ENCODE data around the gene RASA3. TPM values are rescaled to one million over a fixed set of nuclear protein-coding genes. Genes with fewer than 3 reads are reported as not detected.

Gene RASA3
- total RNA-seq, 1 donor from 2014 or later = 25.4 TPM

DNA sequence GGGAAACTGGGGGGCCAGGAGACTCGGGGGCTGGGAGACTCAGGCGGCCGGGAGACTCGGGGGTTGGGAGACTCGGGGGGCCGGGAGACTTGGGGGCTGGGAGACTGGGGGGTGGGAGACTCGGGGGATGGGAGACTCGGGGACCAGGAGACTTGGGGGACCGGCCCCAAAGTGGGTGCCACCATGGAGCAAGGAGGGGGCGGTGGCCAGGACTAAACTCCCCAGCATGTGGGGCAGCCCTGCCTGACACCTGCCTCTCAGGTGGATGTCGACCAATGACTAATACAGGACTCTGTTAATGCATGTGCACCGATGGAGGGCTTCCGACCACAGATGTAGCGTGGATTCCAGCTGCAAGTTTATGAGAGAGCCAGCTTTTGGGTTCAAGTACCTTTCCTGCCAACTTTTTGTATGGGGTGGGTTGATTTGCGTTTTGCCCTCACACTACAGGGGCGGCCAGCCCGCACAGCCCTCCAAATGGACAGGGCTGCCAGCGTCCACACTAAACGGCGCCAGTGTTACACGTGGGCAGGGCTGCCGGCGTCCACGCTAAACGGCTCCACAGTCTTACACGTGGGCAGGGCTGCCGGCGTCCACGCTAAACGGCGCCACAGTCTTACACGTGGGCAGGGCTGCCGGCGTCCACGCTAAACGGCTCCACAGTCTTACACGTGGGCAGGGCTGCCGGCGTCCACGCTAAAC lies 62.2 kb downstream of the RASA3 start:
- TF ChIP-seq, protein P1, sequence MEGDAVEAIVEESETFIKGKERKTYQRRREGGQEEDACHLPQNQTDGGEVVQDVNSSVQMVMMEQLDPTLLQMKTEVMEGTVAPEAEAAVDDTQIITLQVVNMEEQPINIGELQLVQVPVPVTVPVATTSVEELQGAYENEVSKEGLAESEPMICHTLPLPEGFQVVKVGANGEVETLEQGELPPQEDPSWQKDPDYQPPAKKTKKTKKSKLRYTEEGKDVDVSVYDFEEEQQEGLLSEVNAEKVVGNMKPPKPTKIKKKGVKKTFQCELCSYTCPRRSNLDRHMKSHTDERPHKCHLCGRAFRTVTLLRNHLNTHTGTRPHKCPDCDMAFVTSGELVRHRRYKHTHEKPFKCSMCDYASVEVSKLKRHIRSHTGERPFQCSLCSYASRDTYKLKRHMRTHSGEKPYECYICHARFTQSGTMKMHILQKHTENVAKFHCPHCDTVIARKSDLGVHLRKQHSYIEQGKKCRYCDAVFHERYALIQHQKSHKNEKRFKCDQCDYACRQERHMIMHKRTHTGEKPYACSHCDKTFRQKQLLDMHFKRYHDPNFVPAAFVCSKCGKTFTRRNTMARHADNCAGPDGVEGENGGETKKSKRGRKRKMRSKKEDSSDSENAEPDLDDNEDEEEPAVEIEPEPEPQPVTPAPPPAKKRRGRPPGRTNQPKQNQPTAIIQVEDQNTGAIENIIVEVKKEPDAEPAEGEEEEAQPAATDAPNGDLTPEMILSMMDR (IDR thresholded peaks at IDR 0.05; ENCODE audit: insufficient read depth, low read length, poor library complexity, severe bottlenecking) = no peak
- no peaks in the 10 kb centered on the region for H3K27me3 ChIP-seq (ENCODE audit: control insufficient read depth, insufficient read depth, low read length)
- no peak overlapping the region for H3K4me3 ChIP-seq (ENCODE audit: low read depth, low read length)
- DNase-seq (ENCODE audit: low read depth) = no peak
- no peaks in the 10 kb centered on the region for H3K36me3 ChIP-seq (ENCODE audit: control insufficient read depth, insufficient read depth, low read length)

DNA sequence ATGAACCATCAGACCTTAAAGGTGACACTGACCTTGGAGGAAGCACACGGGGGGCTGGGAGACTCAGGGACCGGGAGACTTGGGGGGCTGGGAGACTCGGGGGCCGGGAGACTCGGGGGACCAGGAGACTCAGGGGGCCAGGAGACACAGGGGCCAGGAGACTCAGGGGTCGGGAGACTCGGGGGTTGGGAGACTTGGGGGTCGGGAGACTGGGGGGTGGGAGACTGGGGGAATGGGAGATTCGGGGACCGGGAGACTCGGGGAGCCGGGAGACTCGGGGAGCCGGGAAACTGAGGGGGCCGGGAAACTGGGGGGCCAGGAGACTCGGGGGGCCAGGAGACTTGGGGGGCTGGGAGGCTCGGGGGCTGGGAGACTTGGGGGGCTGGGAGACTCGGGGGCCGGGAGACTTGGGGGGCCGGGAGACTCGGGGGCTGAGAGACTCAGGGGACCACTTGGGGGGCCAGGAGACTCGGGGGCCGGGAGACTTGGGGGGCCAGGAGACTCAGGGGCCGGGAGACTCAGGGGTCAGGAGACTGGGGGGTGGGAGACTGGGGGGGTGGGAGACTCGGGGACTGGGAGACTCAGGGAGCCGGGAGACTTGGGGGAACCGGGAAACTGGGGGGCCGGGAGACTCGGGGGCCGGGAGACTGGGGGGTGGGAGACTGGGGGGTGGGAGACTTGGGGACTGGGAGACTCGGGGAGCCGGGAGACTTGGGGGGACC lies 62.9 kb downstream of the RASA3 start:
- DNase-seq (ENCODE audit: low read depth) = no peak
- no peaks in the 10 kb centered on the region for H3K36me3 ChIP-seq (ENCODE audit: control insufficient read depth, insufficient read depth, low read length)
- H3K27me3 ChIP-seq (ENCODE audit: control insufficient read depth, insufficient read depth, low read length) = no peaks in the 10 kb centered on the region
- TF ChIP-seq, protein P1 (IDR thresholded peaks at IDR 0.05; ENCODE audit: insufficient read depth, low read length, poor library complexity, severe bottlenecking) = no peak
- no peak overlapping the region for H3K4me3 ChIP-seq (ENCODE audit: low read depth, low read length)

DNA sequence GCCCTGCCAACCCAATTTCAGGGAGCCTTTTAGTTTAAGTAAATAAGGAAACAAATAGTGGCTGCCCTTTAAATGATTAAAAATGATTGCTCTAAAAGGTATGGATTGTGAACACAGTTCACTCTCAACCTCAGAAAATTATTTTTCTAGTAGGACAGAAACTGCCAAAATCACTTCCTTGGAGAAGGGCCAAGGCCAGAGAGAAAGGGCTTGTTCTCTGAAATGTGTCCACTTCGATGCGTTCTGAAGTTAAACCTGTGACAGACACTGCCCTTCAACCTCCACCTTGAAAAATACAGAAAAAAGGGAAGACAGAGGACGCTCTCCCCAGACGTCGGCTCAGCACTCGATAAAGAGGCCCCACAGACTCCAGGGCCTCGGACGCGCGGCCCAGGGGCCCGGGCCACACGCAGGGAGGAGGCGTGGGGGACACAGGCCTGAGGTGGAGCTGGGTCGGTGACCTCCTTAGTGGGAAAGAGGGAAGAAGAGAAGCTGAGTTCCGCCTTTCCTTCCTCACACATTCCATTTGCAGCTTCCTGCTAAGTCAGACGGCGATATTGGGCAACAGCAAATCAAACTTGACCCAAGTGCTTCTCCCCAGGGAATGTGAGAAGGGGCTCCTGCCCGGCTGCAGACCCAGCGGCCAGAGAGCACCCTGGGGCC lies 63.6 kb downstream of the RASA3 start:
- Histone ChIP-seq H3K36me3 (ENCODE audit: control insufficient read depth, insufficient read depth, low read length) (no peaks in the 10 kb centered on the region), H3K4me3 (ENCODE audit: low read depth, low read length) (no peak overlapping the region), H3K27me3 (ENCODE audit: control insufficient read depth, insufficient read depth, low read length) (no peaks in the 10 kb centered on the region)
- TF ChIP-seq, protein P1 (IDR thresholded peaks at IDR 0.05; ENCODE audit: insufficient read depth, low read length, poor library complexity, severe bottlenecking) = no peak
- no peak for DNase-seq (ENCODE audit: low read depth)

DNA sequence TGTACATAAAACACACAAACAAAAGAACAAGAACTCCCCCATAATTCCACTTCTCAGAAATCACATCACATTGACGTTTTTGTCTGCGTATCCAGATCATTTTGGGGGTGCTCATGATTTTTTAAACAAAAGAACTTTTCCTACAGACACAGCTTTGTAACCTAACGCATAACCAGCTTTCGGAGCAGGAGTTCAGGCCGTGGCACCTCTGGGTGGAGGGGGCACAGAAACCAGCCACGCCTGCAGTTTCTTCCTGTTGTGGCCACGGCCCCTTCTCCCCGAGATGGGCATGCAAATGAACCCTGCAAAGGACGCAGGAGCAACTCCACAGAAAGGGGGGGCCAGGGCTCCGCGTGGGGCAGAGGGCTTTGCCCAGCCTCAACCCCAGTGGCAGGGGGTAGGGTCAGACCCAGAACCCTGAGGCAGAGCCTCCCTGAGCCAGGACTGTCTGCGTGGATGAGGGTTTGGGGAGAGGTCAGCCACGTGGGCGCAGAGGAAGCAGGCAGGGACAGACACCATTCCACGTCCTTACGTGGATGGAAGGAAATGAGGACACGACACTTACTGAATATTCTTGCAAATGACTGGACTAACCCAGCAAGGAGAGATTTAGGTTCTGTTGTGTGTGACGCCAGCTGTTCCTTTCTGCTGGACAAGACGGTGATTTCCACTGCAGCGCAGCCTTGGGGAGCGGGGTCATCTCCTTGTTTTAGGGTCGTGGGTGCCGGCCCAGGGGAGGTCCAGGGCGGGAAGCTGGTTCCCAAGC lies 64.4 kb downstream of the RASA3 start:
- TF ChIP-seq, protein P1 (IDR thresholded peaks at IDR 0.05; ENCODE audit: insufficient read depth, low read length, poor library complexity, severe bottlenecking) = no peak
- H3K36me3 ChIP-seq (ENCODE audit: control insufficient read depth, insufficient read depth, low read length) = no peaks in the 10 kb centered on the region

DNA sequence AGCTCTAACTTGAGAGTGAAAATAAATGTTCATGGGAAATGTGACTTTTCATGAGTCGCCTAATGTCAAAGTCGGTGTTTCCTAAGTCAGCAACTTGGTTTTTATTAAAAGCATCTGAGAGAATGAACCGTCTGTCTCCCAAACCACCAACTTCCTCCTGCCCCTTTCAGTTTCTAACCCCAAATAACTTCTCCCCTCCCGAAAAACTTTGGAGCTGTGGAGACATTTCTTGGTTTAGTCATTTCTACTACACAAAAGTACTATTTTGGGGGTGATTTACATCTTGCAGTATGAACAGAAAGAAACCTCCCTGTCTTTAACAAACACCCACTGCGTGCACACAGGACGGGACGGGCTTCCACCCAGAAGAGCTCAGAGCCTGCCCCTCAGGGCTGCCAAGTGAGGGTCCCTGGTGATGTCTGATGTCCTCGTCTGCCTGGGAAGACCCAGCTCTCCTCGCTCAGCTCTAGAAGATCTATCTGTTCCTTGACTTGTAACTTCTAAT lies 65.0 kb downstream of the RASA3 start:
- Histone ChIP-seq H3K27me3 (ENCODE audit: control insufficient read depth, insufficient read depth, low read length) (no peaks in the 10 kb centered on the region), H3K36me3 (ENCODE audit: control insufficient read depth, insufficient read depth, low read length) (no peaks in the 10 kb centered on the region), H3K4me3 (ENCODE audit: low read depth, low read length) (no peak overlapping the region)
- TF ChIP-seq, protein P1 (IDR thresholded peaks at IDR 0.05; ENCODE audit: insufficient read depth, low read length, poor library complexity, severe bottlenecking) = no peak
- DNase-seq (ENCODE audit: low read depth) = no peak

More for the DNA sequence above, 64.4 kb downstream of the RASA3 start:
- no peak overlapping the region for H3K4me3 ChIP-seq (ENCODE audit: low read depth, low read length)
- DNase-seq (ENCODE audit: low read depth) = no peak
- H3K27me3 ChIP-seq (ENCODE audit: control insufficient read depth, insufficient read depth, low read length) = no peaks in the 10 kb centered on the region
